Measurements from ENCODE around the gene GPR37L1. TPM values are rescaled to one million over a fixed set of nuclear protein-coding genes. Genes with fewer than 3 reads are reported as not detected.

Gene GPR37L1
- total RNA-seq, 1 donor from 2014 or later: 0.24 TPM

- no peak overlapping the region for H3K4me3 Mint-ChIP-seq
- H3K27me3 Mint-ChIP-seq: peaks cover 8% of the 10 kb centered on the region
- no peaks in the 10 kb centered on the region for H3K9me3 Mint-ChIP-seq
- DNase-seq (ENCODE audit: extremely low spot score, unreplicated experiment): no peak
- TF ChIP-seq, protein P1, sequence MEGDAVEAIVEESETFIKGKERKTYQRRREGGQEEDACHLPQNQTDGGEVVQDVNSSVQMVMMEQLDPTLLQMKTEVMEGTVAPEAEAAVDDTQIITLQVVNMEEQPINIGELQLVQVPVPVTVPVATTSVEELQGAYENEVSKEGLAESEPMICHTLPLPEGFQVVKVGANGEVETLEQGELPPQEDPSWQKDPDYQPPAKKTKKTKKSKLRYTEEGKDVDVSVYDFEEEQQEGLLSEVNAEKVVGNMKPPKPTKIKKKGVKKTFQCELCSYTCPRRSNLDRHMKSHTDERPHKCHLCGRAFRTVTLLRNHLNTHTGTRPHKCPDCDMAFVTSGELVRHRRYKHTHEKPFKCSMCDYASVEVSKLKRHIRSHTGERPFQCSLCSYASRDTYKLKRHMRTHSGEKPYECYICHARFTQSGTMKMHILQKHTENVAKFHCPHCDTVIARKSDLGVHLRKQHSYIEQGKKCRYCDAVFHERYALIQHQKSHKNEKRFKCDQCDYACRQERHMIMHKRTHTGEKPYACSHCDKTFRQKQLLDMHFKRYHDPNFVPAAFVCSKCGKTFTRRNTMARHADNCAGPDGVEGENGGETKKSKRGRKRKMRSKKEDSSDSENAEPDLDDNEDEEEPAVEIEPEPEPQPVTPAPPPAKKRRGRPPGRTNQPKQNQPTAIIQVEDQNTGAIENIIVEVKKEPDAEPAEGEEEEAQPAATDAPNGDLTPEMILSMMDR (conservative IDR thresholded peaks at IDR 0.05): no peak
- H3K36me3 Mint-ChIP-seq: no peaks in the 10 kb centered on the region
- peaks cover 18% of the 10 kb centered on the region for H3K4me1 Mint-ChIP-seq (ENCODE audit: unreplicated experiment)
- no peak overlapping the region for H3K27ac Mint-ChIP-seq
Measured at GRCh38 chr1:202150187-202150586, 27.5 kb downstream of the GPR37L1 start.

DNA sequence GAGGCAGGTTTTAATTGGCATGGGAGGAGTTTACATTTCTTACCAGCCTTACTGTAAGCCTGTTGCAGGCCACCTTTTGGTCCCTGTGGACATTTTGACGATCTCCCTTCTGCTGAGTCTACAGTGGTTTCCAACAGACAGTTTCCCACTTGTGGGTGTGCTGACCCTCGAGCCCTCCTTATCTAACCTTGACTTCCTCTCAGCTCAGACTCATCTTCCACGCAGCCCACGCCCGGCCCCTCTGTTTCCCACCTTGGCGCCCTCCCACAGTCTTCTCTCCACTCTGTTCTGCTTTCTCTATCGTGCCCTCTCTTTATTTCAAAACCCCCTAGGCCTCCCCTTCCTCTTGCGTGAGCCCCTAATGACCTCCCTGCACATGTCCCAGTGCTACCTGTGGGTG is 27.9 kb downstream of the GPR37L1 start:
- Mint-ChIP-seq H3K4me1 (ENCODE audit: unreplicated experiment) (peaks cover 16% of the 10 kb centered on the region), H3K9me3 (no peaks in the 10 kb centered on the region), H3K36me3 (no peaks in the 10 kb centered on the region), H3K4me3 (no peak overlapping the region), H3K27ac (no peak overlapping the region), H3K27me3 (peaks cover 8% of the 10 kb centered on the region)
- TF ChIP-seq, protein P1 (conservative IDR thresholded peaks at IDR 0.05): no peak
- DNase-seq (ENCODE audit: extremely low spot score, unreplicated experiment): no peak

DNA sequence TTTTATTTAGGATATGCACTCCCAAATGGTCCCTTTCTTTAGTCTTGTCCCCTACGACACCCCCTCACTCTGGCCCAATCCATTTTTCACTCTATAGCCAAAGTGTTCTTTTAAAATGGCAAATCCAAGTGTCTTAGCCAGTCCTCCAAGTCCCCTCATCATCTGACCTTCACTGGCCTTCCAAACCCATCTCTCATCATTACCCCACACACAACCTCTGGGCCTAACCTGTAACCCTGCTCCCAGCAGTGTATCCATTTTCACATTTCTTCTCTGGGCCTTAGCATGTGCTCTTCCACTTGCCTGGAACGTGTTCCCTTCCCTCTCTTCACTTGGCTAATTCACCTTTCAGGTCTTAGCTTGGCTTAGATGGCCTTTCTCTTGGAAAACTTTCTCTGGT is 28.3 kb downstream of the GPR37L1 start:
- Mint-ChIP-seq H3K9me3 (no peaks in the 10 kb centered on the region), H3K4me1 (ENCODE audit: unreplicated experiment) (peaks cover 16% of the 10 kb centered on the region), H3K4me3 (no peak overlapping the region)

GRCh38 chr1:202152399-202152798 is 29.7 kb downstream of the GPR37L1 start:
- no peak for DNase-seq (ENCODE audit: extremely low spot score, unreplicated experiment)
- Mint-ChIP-seq H3K4me1 (ENCODE audit: unreplicated experiment) (peaks cover 16% of the 10 kb centered on the region), H3K27ac (no peak overlapping the region), H3K9me3 (no peaks in the 10 kb centered on the region), H3K4me3 (no peak overlapping the region), H3K36me3 (no peaks in the 10 kb centered on the region), H3K27me3 (peaks cover 8% of the 10 kb centered on the region)
- TF ChIP-seq, protein P1 (conservative IDR thresholded peaks at IDR 0.05): no peak

More for the DNA sequence above, 28.3 kb downstream of the GPR37L1 start:
- Mint-ChIP-seq H3K27ac (no peak overlapping the region), H3K27me3 (peaks cover 8% of the 10 kb centered on the region), H3K36me3 (no peaks in the 10 kb centered on the region)
- no peak for DNase-seq (ENCODE audit: extremely low spot score, unreplicated experiment)
- TF ChIP-seq, protein P1 (conservative IDR thresholded peaks at IDR 0.05): no peak

DNA sequence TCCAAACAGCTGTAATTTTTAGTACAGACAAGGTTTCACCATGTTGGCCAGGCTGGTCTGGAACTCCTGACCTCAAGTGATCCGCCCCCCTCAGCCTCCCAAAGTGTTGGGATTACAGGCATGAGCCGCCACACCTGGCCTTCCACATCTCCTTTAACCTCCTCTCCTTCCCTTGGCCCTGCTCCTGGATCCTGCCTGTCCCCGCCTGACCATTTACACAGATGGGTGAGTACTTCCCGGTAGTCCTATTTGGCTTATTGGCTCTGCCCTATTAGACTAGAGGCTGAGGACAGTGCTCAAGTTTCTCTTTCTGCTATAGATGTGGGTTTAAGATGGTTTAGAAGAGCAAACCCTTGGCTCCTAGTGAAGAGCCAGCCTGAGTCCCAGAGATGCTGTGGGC is 30.6 kb downstream of the GPR37L1 start:
- no peak overlapping the region for H3K27ac Mint-ChIP-seq
- DNase-seq (ENCODE audit: extremely low spot score, unreplicated experiment): no peak
- H3K9me3 Mint-ChIP-seq: no peaks in the 10 kb centered on the region
- H3K36me3 Mint-ChIP-seq: no peaks in the 10 kb centered on the region
- peaks cover 5% of the 10 kb centered on the region for H3K27me3 Mint-ChIP-seq
- TF ChIP-seq, protein P1 (conservative IDR thresholded peaks at IDR 0.05): no peak
- peaks cover 16% of the 10 kb centered on the region for H3K4me1 Mint-ChIP-seq (ENCODE audit: unreplicated experiment)
- H3K4me3 Mint-ChIP-seq: no peak overlapping the region

Data from type B pancreatic cell (in vitro differentiated cells).